BLaER1 treated with 17β-estradiol and CSF1 and Interleukin-3, amounts not matched to agents 10 nM and 100 nM (cell line): ENCODE results near the gene DNM3.

Experiments
- H3K27ac ChIP-seq, 11 experiments: shearing (Covaris generic); formaldehyde crosslinking; 2 replicates each; pipeline ENCODE4 v1.8.1; 2022
- H3K27me3 ChIP-seq, 11 experiments: shearing (Covaris generic); formaldehyde crosslinking; 2 replicates each; pipeline ENCODE4 v1.8.1; 2022
- H3K36me3 ChIP-seq, 11 experiments: shearing (Covaris generic); formaldehyde crosslinking; 2 replicates each; pipeline ENCODE4 v1.8.1; 2022
- H3K4me1 ChIP-seq, 10 experiments: shearing (Covaris generic); formaldehyde crosslinking; 2 replicates each; pipeline ENCODE4 v1.8.1; 2022
- H3K4me2 ChIP-seq, 11 experiments: shearing (Covaris generic); formaldehyde crosslinking; 2 replicates each; pipeline ENCODE4 v1.8.1; 2022
- H3K4me3 ChIP-seq, 10 experiments: shearing (Covaris generic); formaldehyde crosslinking; 2 replicates each; pipeline ENCODE4 v1.8.1; 2022
- H3K9ac ChIP-seq, 11 experiments: shearing (Covaris generic); formaldehyde crosslinking; 2 replicates each; pipeline ENCODE4 v1.8.1; 2022
- H3K9me3 ChIP-seq, 11 experiments: shearing (Covaris generic); formaldehyde crosslinking; replicated peaks in 1 of 11; 2 replicates each; pipeline ENCODE4 v1.8.1; 2022
- H4K20me1 ChIP-seq, 11 experiments: shearing (Covaris generic); formaldehyde crosslinking; 2 replicates each; pipeline ENCODE4 v1.8.1; 2022
- Cebpa-rat ChIP-seq, 11 experiments: shearing (Covaris generic); IDR thresholded peaks; 2 replicates each; pipeline ENCODE4 v1.8.1; 2022

DNM3 gene

DNA sequence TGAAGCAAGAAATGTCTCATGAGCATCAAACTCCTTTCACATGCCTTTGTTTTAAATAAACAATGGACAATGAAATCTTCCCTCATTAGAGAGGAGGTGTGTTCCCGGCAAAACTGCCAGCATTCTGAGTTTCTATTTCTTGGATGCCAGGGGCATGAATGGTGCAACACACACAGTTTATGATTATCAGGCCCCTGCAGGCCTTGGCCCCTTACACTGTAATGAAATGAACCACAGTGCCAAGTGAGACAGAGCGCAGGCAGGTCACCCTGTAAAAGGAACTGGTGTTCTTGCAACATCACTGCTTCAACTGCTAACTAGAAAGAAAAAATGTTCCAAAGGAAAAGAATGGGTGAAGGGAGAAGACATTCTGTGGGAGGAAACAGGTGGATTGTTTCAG, 606.3 kb downstream of the DNM3 start:
- Histone ChIP-seq H3K9me3 (no peaks in the 10 kb centered on the region), H3K27me3 (no peaks in the 10 kb centered on the region), H3K27ac (no peak overlapping the region), H3K4me1 (peaks cover 7 to 20% (median 15%) of the 10 kb centered on the region in 10 experiments; a peak in 19 of 20 replicates), H3K4me2 (no peak overlapping the region), H3K36me3 (peaks cover 0 to 1% (median under 1%) of the 10 kb centered on the region in 11 experiments; a peak in 4 of 22 replicates), H4K20me1 (no peaks in the 10 kb centered on the region), H3K9ac (no peak overlapping the region), H3K4me3 (no peak overlapping the region)
- no peak for TF ChIP-seq Cebpa-rat (IDR thresholded peaks at IDR 0.05)

DNA sequence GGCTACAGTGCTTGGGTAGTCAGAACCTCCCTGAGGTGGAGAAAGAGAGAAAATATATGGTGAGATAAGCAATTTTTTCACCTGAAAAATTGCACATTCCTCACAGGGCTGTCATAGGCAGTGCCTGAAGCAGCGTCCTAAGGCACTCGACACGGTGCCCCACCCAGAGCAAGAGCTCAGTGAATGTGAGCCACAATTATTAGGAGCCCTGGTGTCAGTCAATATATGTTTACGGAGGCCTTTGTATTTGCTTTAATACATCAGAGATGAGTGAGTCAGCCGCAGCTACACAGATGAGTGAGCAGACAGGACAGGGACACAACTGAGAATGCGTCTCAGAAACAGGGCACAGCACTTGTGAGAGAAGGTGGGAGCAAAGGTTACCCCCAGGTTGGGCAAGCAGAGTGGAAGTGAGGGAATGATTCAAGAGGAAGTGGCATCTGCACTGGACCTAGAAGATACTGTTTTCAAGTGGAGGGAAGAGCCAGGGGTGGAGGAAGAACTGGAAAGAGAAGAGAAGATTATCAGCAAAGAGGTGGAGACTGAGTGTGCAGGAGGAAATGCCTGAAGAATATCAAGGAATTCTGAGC, 607.8 kb downstream of the DNM3 start:
- TF ChIP-seq Cebpa-rat (IDR thresholded peaks at IDR 0.05) = no peak
- no peaks in the 10 kb centered on the region for H3K9me3 ChIP-seq
- H3K27ac ChIP-seq = no peak overlapping the region
- peak overlapping the region in 5 of 11 experiments; percentile 4 to 27 (median 18); a peak in 7 of 22 replicates for H3K4me2 ChIP-seq
- no peak overlapping the region for H3K9ac ChIP-seq
- H3K4me3 ChIP-seq = no peak overlapping the region
- no peaks in the 10 kb centered on the region for H4K20me1 ChIP-seq
- no peaks in the 10 kb centered on the region for H3K27me3 ChIP-seq
- H3K36me3 ChIP-seq = no peaks in the 10 kb centered on the region
- peaks cover 0 to 13% (median 10%) of the 10 kb centered on the region in 10 experiments; a peak in 14 of 20 replicates for H3K4me1 ChIP-seq

DNA sequence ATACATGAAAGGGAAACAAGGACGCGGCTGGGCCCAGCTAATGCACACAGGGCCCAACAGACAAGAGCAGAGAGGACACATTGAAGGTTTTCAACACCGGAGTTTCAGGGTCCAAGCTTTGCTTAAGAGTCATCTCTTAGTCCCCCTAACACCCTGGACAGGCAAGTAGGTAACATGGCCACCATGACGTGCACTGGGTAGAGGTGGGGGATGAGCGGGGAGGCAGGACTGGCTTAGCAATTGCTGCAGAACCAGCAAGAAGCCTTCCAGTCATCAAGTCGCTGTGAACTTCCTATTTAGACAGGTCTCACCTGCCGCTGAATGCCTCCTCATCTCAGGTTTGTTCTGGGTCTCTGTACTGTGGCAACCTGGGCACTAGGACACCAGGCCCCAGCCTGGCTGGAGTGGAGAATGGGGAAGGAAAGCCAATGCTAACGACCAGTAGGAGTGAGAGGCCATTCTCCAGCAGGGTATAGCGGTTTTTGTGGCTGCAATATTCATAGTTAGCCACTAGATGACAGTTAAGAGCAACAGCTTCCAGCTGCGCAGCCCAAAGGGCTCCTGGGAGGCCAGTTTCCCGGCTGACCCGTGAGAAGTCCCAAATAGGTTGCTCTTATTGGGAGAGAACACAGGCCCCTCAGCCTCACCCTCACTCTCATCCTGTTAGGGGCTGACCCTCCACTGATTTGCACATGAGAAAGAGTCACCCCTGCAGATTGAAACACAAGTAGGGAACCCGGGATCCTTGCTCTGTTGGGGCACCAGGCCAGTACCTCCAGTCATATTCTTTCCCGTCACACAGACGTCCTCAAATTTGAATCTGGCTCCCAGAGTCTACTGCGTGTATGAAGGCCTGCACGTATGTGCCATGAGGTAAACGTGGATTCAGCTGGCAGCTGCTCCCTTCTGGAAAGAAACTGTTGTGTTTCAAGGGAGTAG, 608.6 kb downstream of the DNM3 start:
- no peaks in the 10 kb centered on the region for H4K20me1 ChIP-seq
- H3K27ac ChIP-seq = no peak overlapping the region
- no peak overlapping the region for H3K4me3 ChIP-seq
- TF ChIP-seq Cebpa-rat (IDR thresholded peaks at IDR 0.05) = no peak
- H3K4me2 ChIP-seq = peak overlapping the region in 5 of 11 experiments; percentile 4 to 27 (median 18); a peak in 6 of 22 replicates
- H3K9me3 ChIP-seq = no peaks in the 10 kb centered on the region
- H3K4me1 ChIP-seq = peaks cover 0 to 13% (median 9%) of the 10 kb centered on the region in 10 experiments; a peak in 12 of 20 replicates
- H3K9ac ChIP-seq = no peak overlapping the region
- no peaks in the 10 kb centered on the region for H3K36me3 ChIP-seq
- H3K27me3 ChIP-seq = no peaks in the 10 kb centered on the region

DNA sequence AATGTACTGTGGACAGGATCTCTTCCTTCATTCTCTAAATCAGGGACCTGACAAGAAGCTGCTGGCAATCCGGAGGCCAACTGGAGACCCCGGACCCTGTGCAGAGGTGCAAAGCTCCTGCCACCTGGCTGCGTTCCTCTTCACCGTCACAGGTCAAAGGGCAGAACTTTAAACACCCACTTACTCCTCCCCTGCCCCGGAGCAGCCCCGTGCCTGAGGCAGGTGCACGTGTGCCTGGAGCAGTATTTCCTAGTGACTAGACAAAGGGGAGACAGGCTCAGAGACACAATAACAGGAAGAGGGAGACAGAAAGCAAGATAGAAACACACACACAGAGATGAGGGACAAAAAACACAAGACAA, 609.2 kb downstream of the DNM3 start:
- Histone ChIP-seq H3K4me1 (peaks cover 0 to 13% (median 9%) of the 10 kb centered on the region in 10 experiments; a peak in 12 of 20 replicates), H3K36me3 (no peaks in the 10 kb centered on the region), H3K4me2 (no peak overlapping the region), H3K9ac (no peak overlapping the region), H3K27me3 (no peaks in the 10 kb centered on the region), H3K4me3 (no peak overlapping the region), H3K27ac (no peak overlapping the region), H4K20me1 (no peaks in the 10 kb centered on the region), H3K9me3 (no peaks in the 10 kb centered on the region)
- TF ChIP-seq Cebpa-rat (IDR thresholded peaks at IDR 0.05) = no peak

DNA sequence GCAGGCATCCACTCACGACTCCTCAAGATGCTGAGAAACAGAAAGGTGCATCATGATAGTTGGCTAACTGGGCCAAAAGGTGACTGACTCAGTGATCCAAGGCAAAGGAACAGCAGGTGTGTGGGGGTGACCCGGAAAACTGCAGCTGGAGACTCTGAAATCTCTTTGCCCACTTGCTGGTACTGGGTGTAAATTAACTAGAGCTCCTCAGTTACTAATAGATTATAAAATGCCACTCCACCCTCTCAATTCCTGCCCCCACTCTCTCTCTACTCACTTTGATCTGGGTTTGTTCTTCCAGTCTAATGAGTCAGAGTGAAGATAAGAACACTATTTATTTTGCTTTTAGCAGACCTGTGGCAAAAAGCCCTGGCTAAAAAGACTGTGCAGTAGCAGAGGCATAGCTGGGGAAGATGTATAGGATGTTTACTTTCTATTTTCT, 609.7 kb downstream of the DNM3 start:
- no peak overlapping the region for H3K4me3 ChIP-seq
- TF ChIP-seq Cebpa-rat (IDR thresholded peaks at IDR 0.05) = no peak
- no peaks in the 10 kb centered on the region; a peak in 1 of 22 replicates for H4K20me1 ChIP-seq
- no peak overlapping the region for H3K27ac ChIP-seq
- H3K4me1 ChIP-seq = peaks cover 0 to 13% (median 9%) of the 10 kb centered on the region in 10 experiments; a peak in 12 of 20 replicates
- H3K9me3 ChIP-seq = no peaks in the 10 kb centered on the region
- no peak overlapping the region for H3K4me2 ChIP-seq
- H3K27me3 ChIP-seq = no peaks in the 10 kb centered on the region
- no peak overlapping the region for H3K9ac ChIP-seq
- H3K36me3 ChIP-seq = no peaks in the 10 kb centered on the region

DNA sequence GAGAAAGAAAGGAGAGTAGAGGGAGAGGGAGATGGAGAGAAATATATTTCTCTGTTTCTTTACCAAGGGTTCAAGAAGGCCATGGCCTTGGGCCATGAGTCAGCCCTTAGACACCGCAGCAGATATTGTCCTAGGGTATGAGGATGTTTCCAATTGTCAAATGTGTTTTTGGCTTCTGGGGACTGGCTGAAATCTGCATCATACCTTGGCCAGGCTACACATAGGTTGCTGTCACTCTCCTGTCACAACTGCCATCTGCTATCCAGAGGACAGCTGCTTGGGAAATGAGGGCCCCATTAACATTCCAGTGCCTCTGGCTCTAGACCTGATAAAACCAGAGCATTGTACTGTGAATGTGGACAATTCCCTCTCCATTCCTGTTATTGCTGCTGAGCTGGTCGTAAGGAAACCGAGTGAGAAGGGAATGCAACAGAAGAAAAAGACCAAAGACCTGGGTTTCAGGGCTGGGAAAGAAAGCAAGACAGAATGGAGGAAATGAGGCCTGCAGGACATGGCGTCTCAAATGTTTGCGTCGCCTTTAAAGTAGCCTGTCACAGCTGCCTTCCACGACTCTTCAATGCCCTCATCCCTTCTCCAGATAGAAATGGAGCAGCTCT, 611.3 kb downstream of the DNM3 start:
- Histone ChIP-seq H4K20me1 (no peaks in the 10 kb centered on the region; a peak in 1 of 22 replicates), H3K27me3 (no peaks in the 10 kb centered on the region), H3K4me3 (no peak overlapping the region), H3K9ac (no peak overlapping the region), H3K36me3 (no peaks in the 10 kb centered on the region), H3K27ac (no peak overlapping the region), H3K9me3 (no peaks in the 10 kb centered on the region), H3K4me1 (peaks cover 0 to 13% (median 9%) of the 10 kb centered on the region in 10 experiments; a peak in 12 of 20 replicates), H3K4me2 (no peak overlapping the region)
- TF ChIP-seq Cebpa-rat (IDR thresholded peaks at IDR 0.05) = no peak

DNA sequence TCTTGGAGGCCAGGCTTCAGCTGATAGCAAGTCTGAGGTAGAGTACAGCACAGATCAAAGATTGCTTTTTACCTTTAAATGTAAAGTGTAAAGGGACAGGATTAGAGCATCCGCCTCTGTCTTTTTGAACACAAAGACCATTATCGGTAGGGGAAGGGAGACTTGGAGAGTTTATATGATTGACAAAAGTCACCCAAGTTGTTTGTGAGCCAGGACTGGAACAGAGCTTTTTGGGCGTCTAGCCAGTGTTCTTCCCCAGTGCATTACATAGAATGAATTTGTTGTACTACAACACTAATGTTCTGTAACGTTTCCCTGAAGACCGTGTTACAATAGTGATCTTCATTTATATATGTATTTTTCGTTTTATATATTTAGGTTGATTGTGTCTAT, 611.9 kb downstream of the DNM3 start:
- H3K9me3 ChIP-seq = no peaks in the 10 kb centered on the region
- no peak overlapping the region for H3K4me2 ChIP-seq
- H3K36me3 ChIP-seq = no peaks in the 10 kb centered on the region
- H3K27me3 ChIP-seq = no peaks in the 10 kb centered on the region
- TF ChIP-seq Cebpa-rat (IDR thresholded peaks at IDR 0.05) = no peak
- H3K4me3 ChIP-seq = no peak overlapping the region
- H4K20me1 ChIP-seq = no peaks in the 10 kb centered on the region; a peak in 1 of 22 replicates
- H3K9ac ChIP-seq = no peak overlapping the region
- H3K4me1 ChIP-seq = peaks cover 0 to 13% (median 9%) of the 10 kb centered on the region in 10 experiments; a peak in 12 of 20 replicates
- H3K27ac ChIP-seq = no peak overlapping the region

DNA sequence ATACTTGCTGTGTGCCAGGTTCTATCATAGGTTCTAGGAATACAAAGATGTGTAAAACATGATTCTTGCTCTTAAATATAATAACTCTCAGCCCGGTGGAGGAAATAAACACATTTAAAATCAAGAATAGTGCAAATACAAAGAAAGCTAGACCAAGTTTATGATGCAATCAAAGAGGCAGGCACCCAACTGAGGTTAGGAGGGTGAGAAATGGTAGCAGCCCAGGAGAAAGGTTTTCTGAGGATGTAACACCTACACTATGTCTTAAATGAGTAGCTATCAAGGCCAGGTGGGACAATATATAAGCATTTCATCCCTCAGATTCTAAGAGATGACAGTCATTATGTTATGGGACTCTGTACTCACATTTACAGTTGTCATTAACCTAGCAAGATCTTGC, 612.3 kb downstream of the DNM3 start:
- H3K9ac ChIP-seq = no peak overlapping the region
- H3K4me3 ChIP-seq = no peak overlapping the region
- no peaks in the 10 kb centered on the region for H3K36me3 ChIP-seq
- no peaks in the 10 kb centered on the region for H3K9me3 ChIP-seq
- H3K27me3 ChIP-seq = no peaks in the 10 kb centered on the region
- TF ChIP-seq Cebpa-rat (IDR thresholded peaks at IDR 0.05) = no peak
- H3K27ac ChIP-seq = no peak overlapping the region
- H3K4me2 ChIP-seq = no peak overlapping the region
- H4K20me1 ChIP-seq = no peaks in the 10 kb centered on the region; a peak in 1 of 22 replicates
- peaks cover 0 to 13% (median 9%) of the 10 kb centered on the region in 10 experiments; a peak in 12 of 20 replicates for H3K4me1 ChIP-seq

DNA sequence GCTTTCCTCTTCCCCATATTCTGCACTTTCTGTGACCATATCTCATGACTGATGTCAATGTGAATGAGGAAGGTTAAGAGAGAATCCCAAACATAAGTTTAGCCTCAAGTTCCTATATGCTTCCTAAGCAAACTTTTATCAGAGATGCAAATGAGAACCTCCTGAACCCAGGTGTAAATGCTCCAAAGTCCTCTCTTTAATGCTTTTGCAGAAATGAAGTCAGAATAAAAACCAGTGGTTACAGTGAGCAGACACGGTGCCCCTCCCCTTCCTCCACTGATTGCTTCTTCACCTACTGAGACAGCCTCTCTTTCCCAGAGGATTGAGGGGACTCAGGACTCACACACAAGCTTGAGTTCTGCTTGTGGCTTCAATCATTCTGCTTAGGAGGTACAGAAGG, 614.2 kb downstream of the DNM3 start:
- Histone ChIP-seq H4K20me1 (no peaks in the 10 kb centered on the region; a peak in 1 of 22 replicates), H3K36me3 (no peaks in the 10 kb centered on the region), H3K27ac (no peak overlapping the region), H3K9me3 (no peaks in the 10 kb centered on the region), H3K4me1 (no peaks in the 10 kb centered on the region), H3K4me2 (no peak overlapping the region), H3K9ac (no peak overlapping the region), H3K4me3 (no peak overlapping the region), H3K27me3 (no peaks in the 10 kb centered on the region)
- no peak for TF ChIP-seq Cebpa-rat (IDR thresholded peaks at IDR 0.05)
